SK-N-SH (cell line): ENCODE data around the gene PDCD6IP.

Experiments used
- EZH2phosphoT487 ChIP-seq: fragments of 200-600 bp; sonication (generic); IDR thresholded peaks from 2 replicates; pipeline ENCODE4 v1.6.1; 2017; ENCODE audit warnings: low read depth, mixed run types, mild to moderate bottlenecking, antibody characterized with exemption, moderate library complexity, borderline replicate concordance
- MEF2A ChIP-seq: IDR thresholded peaks from 2 replicates; pipeline ENCODE4 v1.4.0; 2012; ENCODE audit warnings: low read depth, borderline replicate concordance
- RFX5 ChIP-seq: IDR thresholded peaks from 2 replicates; pipeline ENCODE4 v1.6.1; 2012; ENCODE audit warnings: mild to moderate bottlenecking, improper control_type of control experiment, low read length
- YY1 ChIP-seq: IDR thresholded peaks from 2 replicates; pipeline ENCODE4 v1.4.0; 2012; ENCODE audit warnings: low read depth, mild to moderate bottlenecking
- TF ChIP-seq, protein P1 (sequence below): fragments of 200-600 bp; sonication (generic); IDR thresholded peaks from 2 replicates; pipeline ENCODE4 v1.6.1; 2017; ENCODE audit warnings: antibody characterized with exemption, mild to moderate bottlenecking, moderate library complexity

DNA sequence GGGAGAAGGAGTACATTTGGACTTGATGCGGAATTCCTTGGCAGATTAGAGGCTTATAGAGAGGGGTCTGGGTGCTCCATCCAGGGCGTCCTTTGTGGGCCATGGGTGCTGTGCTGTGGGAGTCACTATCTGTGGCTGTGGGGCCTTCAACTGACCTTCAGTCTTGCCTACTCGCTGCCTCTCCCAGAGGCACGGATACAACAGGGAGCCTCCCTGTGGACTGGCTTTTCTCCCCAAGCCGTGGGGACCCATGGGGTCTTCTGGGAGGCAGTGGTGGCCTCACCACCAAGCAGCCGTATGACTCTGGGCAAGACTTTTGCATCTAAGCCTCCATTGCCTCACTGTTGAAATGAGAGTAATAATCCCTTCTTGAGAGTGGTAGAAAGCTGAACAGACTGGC is 83.9 kb downstream of the PDCD6IP start:
- TF ChIP-seq, protein P1, sequence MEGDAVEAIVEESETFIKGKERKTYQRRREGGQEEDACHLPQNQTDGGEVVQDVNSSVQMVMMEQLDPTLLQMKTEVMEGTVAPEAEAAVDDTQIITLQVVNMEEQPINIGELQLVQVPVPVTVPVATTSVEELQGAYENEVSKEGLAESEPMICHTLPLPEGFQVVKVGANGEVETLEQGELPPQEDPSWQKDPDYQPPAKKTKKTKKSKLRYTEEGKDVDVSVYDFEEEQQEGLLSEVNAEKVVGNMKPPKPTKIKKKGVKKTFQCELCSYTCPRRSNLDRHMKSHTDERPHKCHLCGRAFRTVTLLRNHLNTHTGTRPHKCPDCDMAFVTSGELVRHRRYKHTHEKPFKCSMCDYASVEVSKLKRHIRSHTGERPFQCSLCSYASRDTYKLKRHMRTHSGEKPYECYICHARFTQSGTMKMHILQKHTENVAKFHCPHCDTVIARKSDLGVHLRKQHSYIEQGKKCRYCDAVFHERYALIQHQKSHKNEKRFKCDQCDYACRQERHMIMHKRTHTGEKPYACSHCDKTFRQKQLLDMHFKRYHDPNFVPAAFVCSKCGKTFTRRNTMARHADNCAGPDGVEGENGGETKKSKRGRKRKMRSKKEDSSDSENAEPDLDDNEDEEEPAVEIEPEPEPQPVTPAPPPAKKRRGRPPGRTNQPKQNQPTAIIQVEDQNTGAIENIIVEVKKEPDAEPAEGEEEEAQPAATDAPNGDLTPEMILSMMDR, result no peak
- TF ChIP-seq MEF2A, result no peak
- no peak for TF ChIP-seq EZH2phosphoT487
- no peak for TF ChIP-seq RFX5
- no peak for TF ChIP-seq YY1
